CD4-positive, alpha-beta T cell treated with Interleukin-21 for 1 hour (primary cell): ENCODE measurements around the gene TMPRSS13.
"Not testable (repeated sequence)": the region's sequence is repeated elsewhere in the genome, so short reads cannot be mapped to it uniquely, and the experiment has no call there.

ENCODE experiments used
- DNase-seq: peaks from one replicate; pipeline ENCODE4 v3.0.0-alpha.2; 2020

The TMPRSS13 gene

GRCh38 chr11:117950301-117950700, 21.1 kb upstream of the TMPRSS13 start:
- peak; percentile 80 for DNase-seq

- no peak for DNase-seq
Observed at GRCh38 chr11:117949062-117949461, 19.9 kb upstream of the TMPRSS13 start.

DNA sequence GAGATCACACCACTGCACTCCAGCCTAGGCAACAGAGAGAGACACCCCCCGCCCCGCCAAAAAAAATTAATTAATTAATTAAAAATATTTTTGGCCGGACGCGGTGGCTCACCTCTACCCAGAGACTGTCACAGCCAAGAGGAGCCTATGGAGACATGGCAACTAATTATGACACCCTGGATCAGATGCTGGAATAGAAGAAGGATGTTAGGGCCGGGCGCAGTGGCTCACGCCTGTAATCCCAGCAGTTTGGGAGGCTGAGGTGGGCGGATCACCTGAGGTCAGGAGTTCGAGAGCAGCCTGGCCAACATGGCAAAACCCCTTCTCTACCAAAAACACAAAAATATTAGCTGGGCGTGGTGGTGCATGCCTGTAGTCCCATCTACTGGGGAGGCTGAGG, 19.3 kb upstream of the TMPRSS13 start:
- DNase-seq, result not testable (repeated sequence)

- not testable (repeated sequence) for DNase-seq
Observed at GRCh38 chr11:117947751-117948150, 18.5 kb upstream of the TMPRSS13 start.

DNA sequence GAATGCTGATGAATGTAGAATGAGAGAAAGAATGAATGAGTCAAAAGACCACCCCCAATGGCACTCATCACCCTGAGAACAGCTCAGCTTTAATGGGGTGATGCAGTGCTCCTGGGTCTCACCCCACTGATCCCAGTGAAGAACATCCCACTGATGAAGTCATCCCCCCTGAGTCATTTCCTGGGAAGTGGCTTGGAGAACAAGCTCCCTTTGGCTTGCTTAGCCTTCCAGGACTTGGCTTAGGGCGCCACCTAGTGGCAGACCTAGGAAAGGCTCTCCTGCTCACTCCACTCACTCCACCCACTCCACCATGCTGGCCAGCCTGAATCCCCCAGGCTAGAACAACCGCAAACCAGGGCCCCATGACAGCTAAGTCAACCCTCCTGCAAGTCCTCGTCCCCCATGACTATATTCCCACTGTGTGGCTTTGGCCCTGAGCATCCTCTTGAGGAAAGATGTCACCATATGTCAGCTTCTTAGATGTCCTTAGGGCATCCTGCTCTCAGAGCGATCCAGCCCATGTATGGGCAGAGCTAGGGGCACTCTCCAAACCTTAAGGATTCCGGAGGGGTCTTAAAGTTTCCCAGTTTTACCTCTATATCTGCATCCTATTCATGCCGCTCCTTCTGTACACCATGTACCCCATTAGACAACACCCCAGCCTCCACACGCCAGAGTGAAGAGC, 17.8 kb upstream of the TMPRSS13 start:
- peak; percentile 81 for DNase-seq

- no peak for DNase-seq
Observed at GRCh38 chr11:117946156-117946841, 17.1 kb upstream of the TMPRSS13 start.

DNA sequence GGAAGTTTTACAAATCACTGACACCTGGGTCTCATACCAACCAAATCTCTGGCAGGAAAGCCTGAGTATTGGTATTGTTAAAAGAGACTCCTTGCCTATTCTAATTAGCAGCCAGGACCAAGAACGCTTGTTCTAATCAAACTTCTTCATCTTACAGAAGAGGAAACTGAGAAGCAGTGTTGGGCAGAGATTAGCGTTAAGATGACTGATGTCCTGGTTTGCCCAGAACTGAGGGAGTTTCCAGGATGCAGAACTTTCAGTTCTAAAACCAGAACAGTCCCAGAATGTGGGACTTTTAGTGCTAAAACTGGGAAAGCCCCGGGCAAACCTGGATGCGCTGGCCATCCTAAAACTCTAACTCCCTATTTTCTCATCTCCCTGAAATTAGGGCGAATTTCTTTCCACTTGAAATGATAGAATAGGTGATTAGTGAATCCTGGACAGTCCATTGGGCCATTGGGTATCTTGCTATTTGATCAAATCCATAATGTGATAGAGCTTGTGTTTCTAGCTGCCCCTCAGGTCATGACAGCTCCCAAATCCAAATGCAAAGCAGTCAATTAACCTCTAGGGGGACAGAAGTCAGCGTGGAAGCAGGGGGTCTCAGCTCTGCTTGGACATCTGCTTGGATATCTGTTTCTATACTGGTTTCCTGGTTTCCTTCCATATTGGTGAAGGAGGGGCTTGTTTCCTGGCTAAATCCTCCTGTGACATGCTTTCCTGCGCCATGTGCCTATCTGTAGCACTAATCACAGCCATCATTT, 16.0 kb upstream of the TMPRSS13 start:
- no peak for DNase-seq

GRCh38 chr11:117944554-117944953, 15.4 kb upstream of the TMPRSS13 start:
- no peak for DNase-seq

DNA sequence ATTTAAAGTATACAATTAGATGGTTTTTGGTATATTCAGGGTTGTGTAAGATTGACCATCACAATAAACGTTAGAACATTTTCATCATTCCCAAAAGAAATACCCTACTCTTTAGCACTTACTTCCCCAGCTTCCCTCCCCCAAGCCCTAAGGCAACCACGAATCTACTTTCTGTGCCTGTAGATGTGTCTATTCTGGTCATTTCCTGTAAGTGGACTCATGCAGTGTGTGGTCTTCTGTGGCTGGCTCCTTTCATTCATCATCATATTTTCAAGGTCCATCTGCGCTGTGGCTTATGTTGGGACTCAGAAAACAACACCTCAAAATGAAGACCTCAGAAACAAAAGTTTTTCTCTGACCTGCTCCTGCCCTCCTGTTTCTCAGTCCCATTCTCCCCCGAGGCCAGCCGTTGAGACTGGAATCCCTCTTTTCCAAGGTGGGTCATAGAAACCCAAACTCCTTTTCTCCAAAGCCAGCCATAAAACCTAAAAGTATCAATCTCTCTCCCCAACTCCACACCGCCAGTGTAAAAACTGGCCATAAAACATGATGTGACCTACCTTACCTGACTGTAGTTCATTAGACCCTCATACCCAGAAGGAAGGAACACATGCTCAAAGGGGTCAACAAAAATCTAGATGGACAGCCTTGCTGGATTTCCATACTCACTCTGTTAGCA, 12.9 kb upstream of the TMPRSS13 start:
- DNase-seq, result no peak

GRCh38 chr11:117941163-117941707, 12.0 kb upstream of the TMPRSS13 start:
- no peak for DNase-seq

- DNase-seq, result no peak
Observed at GRCh38 chr11:117940736-117941135, 11.5 kb upstream of the TMPRSS13 start.

- DNase-seq, result no peak
Observed at GRCh38 chr11:117936973-117937372, 7.8 kb upstream of the TMPRSS13 start.

DNA sequence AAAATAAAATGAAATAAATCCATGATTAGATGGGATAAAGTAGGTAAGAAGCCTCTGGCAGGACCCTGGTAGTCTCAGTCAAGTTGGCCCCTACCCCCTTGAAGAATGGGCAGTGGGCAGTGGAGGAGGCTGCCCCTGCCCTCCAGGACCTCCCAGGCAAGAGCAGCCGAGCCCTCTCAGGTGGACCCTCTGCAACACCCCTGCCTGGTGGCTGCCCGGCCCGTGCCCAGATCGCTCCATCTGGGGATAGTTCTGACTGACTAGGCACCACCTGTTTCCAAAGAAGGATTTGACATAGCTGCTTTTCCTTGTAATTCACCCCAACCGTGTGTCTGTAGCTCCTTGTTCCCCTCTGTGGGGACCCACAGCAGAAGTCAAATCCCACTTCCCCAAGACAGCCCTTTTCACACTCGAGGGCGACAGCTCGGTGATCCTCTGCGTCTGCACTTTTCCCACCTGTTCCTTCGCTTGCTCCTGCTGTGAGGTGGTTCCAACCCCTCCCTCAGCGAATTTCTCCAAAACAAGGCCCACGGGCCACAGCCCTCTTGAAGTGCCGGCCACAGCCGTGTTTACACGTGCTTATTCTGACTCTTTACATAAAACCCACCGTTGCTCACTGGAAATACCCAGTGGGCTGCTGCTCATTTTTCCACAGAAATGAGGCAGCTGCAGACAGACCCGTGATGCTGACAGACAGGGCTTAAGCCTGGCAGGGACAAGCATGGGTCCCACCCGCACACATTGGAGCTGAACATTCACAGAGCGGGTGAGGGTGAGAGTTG, 5.5 kb upstream of the TMPRSS13 start:
- no peak for DNase-seq

DNA sequence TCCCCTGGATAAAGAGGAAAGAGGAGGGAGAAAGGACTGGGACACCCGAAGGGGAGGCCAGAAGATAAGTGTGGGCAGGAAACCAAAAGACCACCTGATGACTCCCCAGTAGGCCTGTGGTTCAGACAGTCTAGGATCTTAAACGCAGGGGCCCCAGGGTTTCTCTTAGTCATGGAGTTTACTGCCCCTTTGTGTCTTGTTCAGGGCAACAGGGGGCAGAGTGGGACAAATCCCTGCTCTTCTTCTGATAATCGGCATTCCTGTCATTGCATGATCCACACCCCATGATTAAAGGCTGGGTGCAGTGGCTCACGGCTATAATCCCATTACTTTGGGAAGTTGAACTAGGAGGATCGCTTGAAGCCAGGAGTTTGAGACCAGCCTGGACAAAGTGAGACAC, 4.7 kb upstream of the TMPRSS13 start:
- no peak for DNase-seq

GRCh38 chr11:117933475-117933874, 4.3 kb upstream of the TMPRSS13 start:
- DNase-seq, result no peak

DNA sequence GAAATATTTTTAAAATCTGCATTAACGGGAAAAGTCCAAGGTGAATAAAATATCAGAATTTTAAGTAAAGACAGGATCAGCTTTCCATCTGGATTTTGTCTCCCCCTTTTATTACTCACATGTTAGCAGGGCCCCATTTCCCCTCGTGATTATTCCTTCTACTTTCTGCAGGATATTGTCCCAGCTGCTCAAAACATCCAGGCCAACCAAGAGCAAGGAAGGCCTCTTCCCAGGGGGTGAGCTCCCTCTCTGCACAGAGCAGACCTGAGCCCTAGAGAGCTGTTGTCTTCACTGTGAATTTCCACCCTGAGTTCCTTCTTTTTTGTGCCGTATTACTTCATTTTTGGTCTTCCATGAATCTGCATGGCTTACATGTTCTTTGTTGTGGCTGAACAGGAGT, 3.7 kb upstream of the TMPRSS13 start:
- no peak for DNase-seq

DNA sequence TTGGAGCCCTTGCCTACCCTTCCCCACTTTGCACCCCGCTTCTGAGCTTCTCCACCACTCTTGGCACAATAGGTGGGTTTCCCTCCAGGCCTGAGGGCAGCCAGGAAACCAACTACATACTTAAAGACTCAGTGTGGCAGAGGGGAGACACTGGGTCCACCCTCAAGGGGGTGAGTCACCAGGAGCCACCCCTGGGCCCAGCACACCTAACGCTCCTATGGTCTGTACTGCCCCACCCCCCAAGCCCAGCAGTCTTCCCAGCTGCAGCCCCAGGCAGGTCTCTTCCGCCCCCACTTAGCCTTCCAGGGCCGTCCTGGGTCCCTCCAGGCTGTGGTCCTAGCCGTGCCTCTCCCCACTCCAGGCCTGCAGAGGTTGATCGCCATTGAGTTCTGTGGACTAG, 3.2 kb upstream of the TMPRSS13 start:
- no peak for DNase-seq

DNA sequence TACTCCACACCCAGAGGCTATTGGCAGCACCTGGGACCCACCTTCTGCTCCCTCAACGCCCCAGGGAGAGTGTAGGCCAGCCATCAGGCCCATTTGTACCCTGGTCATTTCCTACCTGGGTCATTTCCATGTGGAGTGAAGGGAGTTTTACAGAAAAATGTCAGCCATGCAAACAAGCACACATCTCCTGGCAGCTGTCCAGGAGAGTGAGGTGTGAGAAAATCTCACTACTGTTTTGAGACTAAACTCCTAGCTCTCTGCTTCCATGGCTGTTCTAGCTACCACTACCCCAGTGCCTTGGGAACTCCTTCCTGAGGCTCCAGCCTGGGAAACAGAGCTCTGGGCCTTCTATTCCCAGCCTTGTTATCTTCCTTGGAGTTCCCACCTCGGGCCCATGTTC, 2.8 kb upstream of the TMPRSS13 start:
- DNase-seq, result peak; percentile 17

- no peak for DNase-seq
Observed at GRCh38 chr11:117931331-117931950, 2.2 kb upstream of the TMPRSS13 start.

GRCh38 chr11:117930668-117931330, 1.6 kb upstream of the TMPRSS13 start:
- peak; percentile 28 for DNase-seq

- DNase-seq, result no peak
Observed at GRCh38 chr11:117929916-117930570, 841 bp upstream of the TMPRSS13 start.
